ENCODE data around the gene NUP62. TPM values are rescaled to one million over a fixed set of nuclear protein-coding genes. Genes with fewer than 3 reads are reported as not detected.
"Not testable (repeated sequence)": the region's sequence is repeated elsewhere in the genome, so short reads cannot be mapped to it uniquely, and the experiment has no call there.

NUP62 gene
- total RNA-seq, 1 experiment from 2014 or later, result 127 TPM

DNA sequence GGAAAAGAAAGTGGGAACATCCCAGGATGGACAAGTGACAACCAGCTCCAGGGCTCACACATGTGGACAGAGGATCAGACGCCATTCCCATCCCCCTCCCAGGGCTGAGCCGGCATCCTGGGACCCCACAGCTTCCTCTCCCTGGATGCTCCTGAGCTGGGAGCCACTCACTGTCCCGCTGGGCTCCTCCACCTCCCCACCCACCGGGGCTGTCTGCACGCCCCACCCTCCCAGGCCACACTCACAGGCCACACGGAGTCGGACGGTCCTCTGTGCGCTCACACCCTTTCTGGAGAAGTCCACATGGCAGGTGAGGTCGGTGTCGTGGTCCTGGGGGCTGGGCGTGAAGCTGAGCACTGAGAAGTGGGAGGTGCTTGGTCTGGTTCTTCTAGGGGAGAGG, 30.6 kb upstream of the NUP62 start:
- not testable (repeated sequence) for H3K56ac ChIP-seq (ENCODE audit: insufficient read length, low read depth, low read length); H3K36me3 Mint-ChIP-seq (ENCODE audit: insufficient read depth in 1 of 3, low read depth in 3 of 3); H3K27ac Mint-ChIP-seq; DNase-seq; H3K4me3 Mint-ChIP-seq; H3K4me2 ChIP-seq (ENCODE audit: insufficient read depth, insufficient read length, low read length); H4K5ac ChIP-seq (ENCODE audit: insufficient read length, low read depth, low read length); H3K9me3 ChIP-seq (ENCODE audit: control insufficient read depth, low read depth, low read length); H2BK20ac ChIP-seq (ENCODE audit: low read depth, low read length, poor library complexity, severe bottlenecking); H2BK5ac ChIP-seq (ENCODE audit: insufficient read length, low read length); H4K20me1 ChIP-seq (ENCODE audit: control insufficient read depth, insufficient read depth, insufficient read length); H3K9ac ChIP-seq (ENCODE audit: extremely low read depth, insufficient read length, low read length); H3K4ac ChIP-seq (ENCODE audit: low read depth, low read length); H3T11ph ChIP-seq (ENCODE audit: low read length); H2BK120ac ChIP-seq (ENCODE audit: low read depth, low read length, poor library complexity, severe bottlenecking); H3K18ac ChIP-seq (ENCODE audit: insufficient read length, low read depth, low read length); H3K14ac ChIP-seq (ENCODE audit: insufficient read depth, low read length); H2BK12ac ChIP-seq (ENCODE audit: insufficient read length, low read depth, low read length); H3K23ac ChIP-seq (ENCODE audit: insufficient read length, low read depth, low read length); H3K27me3 Mint-ChIP-seq (ENCODE audit: low read depth); H3K4me1 ChIP-seq (ENCODE audit: insufficient read depth, low read length); H3K79me1 ChIP-seq (ENCODE audit: insufficient read depth, low read depth, low read length, poor library complexity, severe bottlenecking); H3K27me3 ChIP-seq (ENCODE audit: insufficient read depth, low read length); H3K23me2 ChIP-seq (ENCODE audit: insufficient read length, low read depth, low read length, poor library complexity, severe bottlenecking); H2AFZ ChIP-seq (ENCODE audit: low read length); H3K27ac ChIP-seq (ENCODE audit: insufficient read length, low read depth, low read length); H3K79me2 ChIP-seq (ENCODE audit: insufficient read depth, low read length); H4K8ac ChIP-seq (replicated peaks; ENCODE audit: insufficient read length, low read depth, low read length); H2AK5ac ChIP-seq (ENCODE audit: insufficient read length, low read length); H2BK15ac ChIP-seq (ENCODE audit: low read depth, low read length); H4K91ac ChIP-seq (ENCODE audit: insufficient read length, low read depth, low read length)
- Mint-ChIP-seq H3K4me1 (peaks cover 8 to 25% of the 10 kb centered on the region in 2 experiments), H3K9me3 (peaks cover 13% of the 10 kb centered on the region in 2 experiments)
- no CpG with 5 or more reads among the region's 12 CpGs for WGBS (ENCODE audit: extremely low coverage, insufficient read length, low lambda C conversion rate)

DNA sequence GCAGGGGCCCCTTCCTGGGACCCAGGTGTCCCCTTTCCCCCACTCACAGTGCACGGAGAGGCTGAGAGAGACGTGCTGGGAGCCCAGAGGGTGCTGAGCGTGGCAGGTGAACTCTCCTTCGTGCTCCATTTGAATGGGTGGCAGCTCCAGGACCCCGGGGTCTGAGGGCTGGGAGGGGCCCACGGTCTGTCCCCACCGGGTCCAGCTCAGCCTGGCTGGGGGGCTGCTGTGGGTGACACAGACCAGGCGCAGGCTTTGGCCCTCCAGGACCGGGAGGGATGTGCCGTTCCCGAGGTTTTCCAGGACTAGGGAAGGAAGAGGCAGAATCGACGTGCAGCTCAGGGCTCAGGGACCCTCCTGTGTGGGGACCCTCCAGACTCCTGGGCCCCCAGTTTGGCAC, 29.3 kb upstream of the NUP62 start:
- Mint-ChIP-seq H3K9me3 (peaks cover 9 to 10% of the 10 kb centered on the region in 2 experiments; a peak in 4 of 5 replicates), H3K4me1 (peaks cover 18 to 36% of the 10 kb centered on the region in 2 experiments)
- DNase-seq; H2BK20ac ChIP-seq (ENCODE audit: low read depth, low read length, poor library complexity, severe bottlenecking); H2BK12ac ChIP-seq (ENCODE audit: insufficient read length, low read depth, low read length); H3K14ac ChIP-seq (ENCODE audit: insufficient read depth, low read length); H3K27me3 ChIP-seq (ENCODE audit: insufficient read depth, low read length); H3T11ph ChIP-seq (ENCODE audit: low read length); H3K79me2 ChIP-seq (ENCODE audit: insufficient read depth, low read length); H3K27me3 Mint-ChIP-seq (ENCODE audit: low read depth); H2BK5ac ChIP-seq (ENCODE audit: insufficient read length, low read length); H3K36me3 Mint-ChIP-seq (ENCODE audit: insufficient read depth in 1 of 3, low read depth in 3 of 3); H4K8ac ChIP-seq (replicated peaks; ENCODE audit: insufficient read length, low read depth, low read length); H2BK120ac ChIP-seq (ENCODE audit: low read depth, low read length, poor library complexity, severe bottlenecking); H4K91ac ChIP-seq (ENCODE audit: insufficient read length, low read depth, low read length); H2AK5ac ChIP-seq (ENCODE audit: insufficient read length, low read length); H3K27ac Mint-ChIP-seq; H3K9me3 ChIP-seq (ENCODE audit: control insufficient read depth, low read depth, low read length); H2AFZ ChIP-seq (ENCODE audit: low read length); H3K79me1 ChIP-seq (ENCODE audit: insufficient read depth, low read depth, low read length, poor library complexity, severe bottlenecking); H3K4me2 ChIP-seq (ENCODE audit: insufficient read depth, insufficient read length, low read length); H4K5ac ChIP-seq (ENCODE audit: insufficient read length, low read depth, low read length); H3K4me3 Mint-ChIP-seq; H4K20me1 ChIP-seq (ENCODE audit: control insufficient read depth, insufficient read depth, insufficient read length); H3K18ac ChIP-seq (ENCODE audit: insufficient read length, low read depth, low read length); H3K4ac ChIP-seq (ENCODE audit: low read depth, low read length); H2BK15ac ChIP-seq (ENCODE audit: low read depth, low read length); H3K23ac ChIP-seq (ENCODE audit: insufficient read length, low read depth, low read length); H3K56ac ChIP-seq (ENCODE audit: insufficient read length, low read depth, low read length); H3K4me1 ChIP-seq (ENCODE audit: insufficient read depth, low read length); H3K23me2 ChIP-seq (ENCODE audit: insufficient read length, low read depth, low read length, poor library complexity, severe bottlenecking); H3K27ac ChIP-seq (ENCODE audit: insufficient read length, low read depth, low read length); H3K9ac ChIP-seq (ENCODE audit: extremely low read depth, insufficient read length, low read length): not testable (repeated sequence)
- no CpG with 5 or more reads among the region's 13 CpGs for WGBS (ENCODE audit: extremely low coverage, insufficient read length, low lambda C conversion rate)
